Choroid plexus epithelial cell (primary cell): ENCODE results near the gene MFSD6L.

Experiments
- DNase-seq: peaks from one replicate; pipeline ENCODE4 v3.0.0-alpha.2; 2010; ENCODE audit warnings: low read depth
- H3K4me3 ChIP-seq: 2 replicates; pipeline ENCODE4 v1.5.1; 2011; ENCODE audit warnings: low read depth, mild to moderate bottlenecking, control low read depth, low read length, moderate library complexity
- CTCF ChIP-seq: conservative IDR thresholded peaks from 2 replicates; pipeline ENCODE4 v1.5.1; 2011; ENCODE audit warnings: low read depth, mild to moderate bottlenecking, control low read depth, inconsistent platforms, low read length, moderate library complexity

MFSD6L gene

DNA sequence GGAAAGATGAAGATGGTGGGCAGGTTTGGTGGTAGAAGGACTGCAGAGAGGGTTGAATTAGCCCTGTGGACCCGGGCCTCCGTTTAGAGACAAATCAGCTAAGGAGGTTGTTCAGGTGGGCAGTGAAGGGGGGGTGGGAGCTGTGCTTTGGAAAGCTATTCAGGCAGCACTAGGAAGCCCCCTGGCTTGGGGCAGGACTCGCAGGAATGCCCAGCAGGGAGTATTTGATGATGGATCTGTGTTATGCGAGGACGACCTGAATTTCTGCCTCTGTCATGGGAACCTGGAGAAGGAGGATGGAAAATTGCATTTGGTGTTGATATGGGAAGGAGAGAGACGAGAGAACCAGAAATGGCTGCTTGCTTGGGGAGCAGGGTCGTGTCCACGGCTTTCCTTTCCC is 44.3 kb downstream of the MFSD6L start:
- no peak for TF ChIP-seq CTCF
- H3K4me3 ChIP-seq: no peak overlapping the region
- no peak for DNase-seq

DNA sequence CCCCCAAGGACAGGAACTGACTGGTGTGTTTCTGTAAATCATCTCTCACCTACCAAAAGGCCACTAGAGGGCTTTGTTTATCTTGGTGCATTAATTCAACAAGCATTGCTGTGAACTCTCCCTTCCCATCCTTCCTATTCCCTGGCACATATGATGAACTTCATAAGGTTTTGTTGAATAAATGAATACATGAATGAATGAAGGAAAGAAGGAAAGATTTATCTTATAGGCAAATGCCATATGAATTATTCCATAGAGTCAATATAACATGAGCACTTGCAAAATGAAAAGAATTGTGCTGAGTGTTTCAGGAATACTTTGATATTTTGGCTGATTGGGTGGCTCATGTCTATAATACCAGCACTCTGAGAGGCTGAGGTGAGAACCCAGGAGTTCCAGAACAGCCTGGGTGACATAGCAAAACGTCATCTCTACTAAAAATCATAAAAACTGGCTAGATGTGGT is 45.2 kb downstream of the MFSD6L start:
- peak; percentile 57 for DNase-seq
- TF ChIP-seq CTCF: peak; percentile 60
- H3K4me3 ChIP-seq: no peak overlapping the region

- DNase-seq: no peak
- H3K4me3 ChIP-seq: no peak overlapping the region
- TF ChIP-seq CTCF: no peak
Observed at GRCh38 chr17:8753136-8753975, 45.8 kb downstream of the MFSD6L start.

- TF ChIP-seq CTCF: no peak
- H3K4me3 ChIP-seq: no peak overlapping the region
- DNase-seq: no peak
Observed at GRCh38 chr17:8749616-8750015, 49.5 kb downstream of the MFSD6L start.

- DNase-seq: no peak
- TF ChIP-seq CTCF: no peak
- no peak overlapping the region for H3K4me3 ChIP-seq
Observed at GRCh38 chr17:8747742-8748141, 51.4 kb downstream of the MFSD6L start.
